WERI-Rb-1 (cell line): ENCODE data around the gene OR1K1.

Source experiments
- DNase-seq: peaks from one replicate; pipeline ENCODE4 v3.0.0-alpha.2; 2020
- H3K27ac ChIP-seq: fragments of 250-450 bp; sonication (Bioruptor Pico); 2 replicates; pipeline ENCODE4 v1.5.1; 2020; ENCODE audit warnings: mild to moderate bottlenecking, moderate library complexity
- H3K27me3 ChIP-seq: fragments of 250-450 bp; sonication (Bioruptor Pico); 2 replicates; pipeline ENCODE4 v1.5.1; 2021; ENCODE audit warnings: mild to moderate bottlenecking, low read depth, moderate library complexity; ENCODE audit not compliant: insufficient read depth, severe bottlenecking
- H3K36me3 ChIP-seq: fragments of 250-450 bp; sonication (Bioruptor Pico); 2 replicates; pipeline ENCODE4 v1.5.1; 2020; ENCODE audit warnings: mild to moderate bottlenecking, moderate library complexity
- H3K4me3 ChIP-seq: 2 replicates; pipeline ENCODE4 v1.5.1; 2011; ENCODE audit warnings: low read depth, mild to moderate bottlenecking, control low read depth, low read length
- H3K9me3 ChIP-seq: fragments of 250-450 bp; sonication (Bioruptor Pico); 2 replicates; pipeline ENCODE4 v1.5.1; 2021; ENCODE audit warnings: mild to moderate bottlenecking, moderate library complexity; ENCODE audit not compliant: severe bottlenecking
- CTCF ChIP-seq: IDR thresholded peaks from 2 replicates; pipeline ENCODE4 v1.5.1; 2011; ENCODE audit warnings: low read depth, mild to moderate bottlenecking, control low read depth, inconsistent platforms, low read length

The OR1K1 gene

GRCh38 chr9:122816163-122816867 lies 16.4 kb downstream of the OR1K1 start:
- TF ChIP-seq CTCF, result no peak
- DNase-seq, result no peak
- peaks cover 29% of the 10 kb centered on the region for H3K36me3 ChIP-seq
- no peak overlapping the region for H3K4me3 ChIP-seq
- no peaks in the 10 kb centered on the region for H3K9me3 ChIP-seq
- no peaks in the 10 kb centered on the region for H3K27me3 ChIP-seq
- no peak overlapping the region for H3K27ac ChIP-seq

- no peaks in the 10 kb centered on the region for H3K9me3 ChIP-seq
- H3K4me3 ChIP-seq, result no peak overlapping the region
- H3K27ac ChIP-seq, result no peak overlapping the region
- H3K27me3 ChIP-seq, result no peaks in the 10 kb centered on the region
- DNase-seq, result no peak
- peaks cover 49% of the 10 kb centered on the region for H3K36me3 ChIP-seq
- TF ChIP-seq CTCF, result no peak
These were observed 19.4 kb downstream of the OR1K1 start for GRCh38 chr9:122819326-122819725.

- peaks cover 55% of the 10 kb centered on the region for H3K36me3 ChIP-seq
- no peak overlapping the region for H3K27ac ChIP-seq
- no peak for DNase-seq
- H3K9me3 ChIP-seq, result no peaks in the 10 kb centered on the region
- no peak overlapping the region for H3K4me3 ChIP-seq
- no peak for TF ChIP-seq CTCF
- H3K27me3 ChIP-seq, result no peaks in the 10 kb centered on the region
These were observed 20.0 kb downstream of the OR1K1 start for GRCh38 chr9:122819791-122820489.

DNA sequence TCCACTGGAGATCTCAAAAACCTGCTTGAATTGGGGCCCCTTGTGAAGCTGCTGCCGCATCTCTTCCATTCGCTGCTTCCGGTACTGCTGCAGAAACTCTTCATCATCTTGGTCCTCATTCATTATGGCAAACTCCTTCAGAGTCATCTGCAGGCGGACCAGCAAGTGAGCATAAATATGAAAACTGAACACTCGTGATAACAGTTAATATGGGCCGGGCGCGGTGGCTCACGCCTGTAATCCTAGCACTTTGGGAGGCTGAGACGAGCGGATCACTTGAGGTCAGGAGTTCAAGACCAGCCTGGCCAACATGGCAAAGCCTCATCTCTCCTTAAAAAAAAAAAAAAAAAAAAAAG lies 20.5 kb downstream of the OR1K1 start:
- H3K9me3 ChIP-seq, result no peaks in the 10 kb centered on the region
- no peak overlapping the region for H3K4me3 ChIP-seq
- no peak for DNase-seq
- no peak overlapping the region for H3K27ac ChIP-seq
- TF ChIP-seq CTCF, result no peak
- peaks cover 60% of the 10 kb centered on the region for H3K36me3 ChIP-seq
- H3K27me3 ChIP-seq, result no peaks in the 10 kb centered on the region

GRCh38 chr9:122821278-122821943 lies 21.5 kb downstream of the OR1K1 start:
- Histone ChIP-seq H3K27me3 (no peaks in the 10 kb centered on the region), H3K36me3 (peaks cover 67% of the 10 kb centered on the region), H3K9me3 (no peaks in the 10 kb centered on the region), H3K4me3 (no peak overlapping the region), H3K27ac (no peak overlapping the region)
- no peak for TF ChIP-seq CTCF
- DNase-seq, result no peak
